Brain microvascular endothelial cell (primary cell): ENCODE results near the gene FUT6.

Experiments
- DNase-seq: peaks from one replicate; pipeline ENCODE4 v3.0.0-alpha.2; 2020
- H3K27ac ChIP-seq: fragments of 250-450 bp; sonication (Bioruptor Pico); 2 replicates; pipeline ENCODE4 v1.5.1; 2020; ENCODE audit warnings: mild to moderate bottlenecking, moderate library complexity
- H3K27me3 ChIP-seq: fragments of 250-450 bp; sonication (Bioruptor Pico); replicated peaks from 2 replicates; pipeline ENCODE4 v1.5.1; 2020; ENCODE audit warnings: mild to moderate bottlenecking
- H3K36me3 ChIP-seq: fragments of 250-450 bp; sonication (Bioruptor Pico); replicated peaks from 2 replicates; pipeline ENCODE4 v1.5.1; 2020; ENCODE audit warnings: mild to moderate bottlenecking
- H3K4me3 ChIP-seq: 2 replicates; pipeline ENCODE4 v1.5.1; 2011; ENCODE audit warnings: low read depth, mild to moderate bottlenecking, control low read depth, low read length, moderate library complexity
- CTCF ChIP-seq: IDR thresholded peaks from 2 replicates; pipeline ENCODE4 v1.5.1; 2011; ENCODE audit warnings: low read depth, mild to moderate bottlenecking, moderate library complexity, low read length, control low read depth, inconsistent platforms; ENCODE audit errors: missing control alignments
- in situ Hi-C: cut with HindIII; loops from 2 replicates; pipeline ENCODE4 v1.10.0; 2017; ENCODE audit warnings: low sequenced_read_pairs, low pct_ligation_motif_present

FUT6 gene

DNA sequence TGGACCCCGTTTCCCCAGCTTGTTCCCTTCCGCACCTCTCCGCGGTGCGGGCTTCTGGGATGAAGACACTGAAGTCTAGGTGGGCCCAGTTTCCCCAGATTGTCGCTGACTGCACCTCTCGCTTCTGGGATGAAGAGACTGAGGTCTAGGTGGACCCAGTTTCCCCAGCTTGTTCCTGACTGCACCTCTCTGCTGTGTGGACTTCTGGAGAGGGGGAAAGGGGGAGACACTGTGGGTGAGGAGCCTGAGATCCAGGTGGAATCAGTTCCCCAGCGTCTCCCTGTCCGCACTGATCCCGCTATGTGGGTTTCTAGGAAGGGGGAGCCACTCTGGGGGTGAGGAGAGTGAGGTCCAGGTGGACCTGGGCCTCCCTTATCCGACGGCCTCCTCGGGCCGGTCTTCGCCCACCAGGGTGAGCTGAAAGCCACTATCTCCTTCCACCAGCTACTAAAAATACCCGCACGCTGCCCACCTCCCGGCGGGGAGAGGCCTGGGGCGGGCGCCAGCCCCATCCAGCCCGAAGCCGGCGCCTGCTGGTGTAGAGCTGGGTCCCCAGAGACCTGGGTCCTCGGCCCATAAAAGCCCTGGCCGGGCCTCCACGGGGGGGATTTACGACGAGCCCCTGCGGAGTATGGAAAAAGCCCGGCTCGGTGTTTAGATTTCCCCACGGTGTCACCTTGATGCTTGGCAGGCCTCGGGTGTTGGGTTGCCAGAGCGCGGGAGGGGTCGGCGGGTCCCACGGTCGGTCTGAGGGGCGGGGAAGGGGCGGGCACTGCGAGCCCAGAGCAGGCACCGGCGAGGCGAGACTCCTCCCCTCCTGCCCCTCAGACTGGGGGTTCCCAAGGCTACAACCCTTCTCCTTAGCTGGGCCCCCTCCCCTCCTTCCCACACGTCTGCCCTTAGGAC is 10.6 kb downstream of the FUT6 start:
- Histone ChIP-seq H3K36me3 (no peaks in the 10 kb centered on the region), H3K27me3 (peaks cover 2% of the 10 kb centered on the region), H3K27ac (peak overlapping the region; percentile 28), H3K4me3 (peak overlapping the region; percentile 61)
- in situ Hi-C loops: no loop called here
- no peak for DNase-seq
- TF ChIP-seq CTCF: no peak

GRCh38 chr19:5827891-5828660 is 11.4 kb downstream of the FUT6 start:
- peak; percentile 91 for DNase-seq
- peaks cover 2% of the 10 kb centered on the region for H3K27me3 ChIP-seq
- peak overlapping the region; percentile 61 for H3K4me3 ChIP-seq
- TF ChIP-seq CTCF: no peak
- in situ Hi-C loops: no loop called here
- H3K36me3 ChIP-seq: no peaks in the 10 kb centered on the region
- peak overlapping the region; percentile 28 for H3K27ac ChIP-seq

DNA sequence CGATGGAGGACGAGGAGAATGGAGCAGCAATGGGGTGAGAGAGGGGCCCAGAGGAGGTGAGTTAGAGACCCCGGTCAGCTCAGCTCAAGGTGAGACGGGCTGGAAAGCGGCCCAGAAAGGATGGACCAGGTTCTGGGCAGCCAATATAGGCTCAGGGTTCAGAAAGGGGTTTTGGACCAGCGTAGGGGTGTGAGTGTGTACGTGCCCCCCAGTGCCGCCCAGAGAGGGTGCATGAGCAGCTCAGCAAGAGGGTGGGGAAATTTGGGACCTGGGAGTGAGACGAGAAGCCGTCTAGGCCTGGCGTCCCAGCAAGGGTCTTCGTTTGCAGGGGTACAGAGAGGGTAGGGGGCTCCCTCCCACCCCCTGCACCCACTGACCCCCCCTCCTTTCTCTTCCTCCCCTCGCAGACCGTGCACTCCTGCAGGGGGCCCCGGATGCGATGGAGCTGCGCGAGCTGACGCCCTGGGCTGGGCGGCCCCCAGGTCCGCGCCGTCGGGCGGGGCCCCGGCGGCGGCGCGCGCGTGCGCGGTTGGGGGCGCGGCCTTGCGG is 12.1 kb downstream of the FUT6 start:
- TF ChIP-seq CTCF: no peak
- Histone ChIP-seq H3K36me3 (no peaks in the 10 kb centered on the region), H3K27ac (no peak overlapping the region), H3K27me3 (peaks cover 2% of the 10 kb centered on the region), H3K4me3 (peak overlapping the region; percentile 37)
- in situ Hi-C loops: no loop called here
- DNase-seq: no peak

DNA sequence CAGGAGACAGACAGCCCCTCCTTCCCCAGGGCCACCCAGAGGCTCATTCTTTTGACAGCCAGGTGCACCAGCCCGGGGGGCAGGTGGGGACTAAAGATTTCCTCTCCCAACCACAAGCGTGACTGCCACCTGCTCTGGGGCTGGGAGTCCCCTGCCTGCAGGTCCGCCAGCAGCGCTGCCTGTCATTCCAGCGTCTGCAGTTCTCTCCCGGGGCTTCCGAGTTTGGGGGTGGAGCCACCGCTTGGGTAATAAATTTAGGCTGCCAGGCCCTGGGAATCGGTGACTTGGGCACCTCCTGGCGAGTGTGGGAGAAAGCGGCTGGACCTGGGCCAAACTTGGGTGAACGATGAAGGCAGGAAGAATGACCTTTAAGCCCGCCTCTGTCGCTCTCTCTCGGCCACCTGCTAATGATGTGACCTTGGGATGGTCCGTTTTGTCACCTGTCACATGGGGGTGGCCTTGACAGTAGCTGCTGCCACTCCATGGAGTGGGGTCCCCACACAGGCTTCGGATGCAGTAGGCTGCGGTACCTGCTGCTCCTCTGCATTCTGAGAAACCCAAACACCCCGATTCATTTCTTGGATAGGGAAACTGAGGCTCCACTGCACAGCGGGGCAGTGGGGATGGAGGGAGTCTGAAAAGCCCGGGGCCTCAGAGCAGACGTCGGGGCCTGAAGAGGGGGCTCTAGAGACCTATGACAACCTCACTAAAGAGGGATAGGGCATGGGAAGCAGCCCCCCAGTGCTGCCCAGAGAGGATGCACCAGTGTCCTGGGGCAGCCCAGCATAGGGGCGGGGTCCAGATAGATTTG is 12.8 kb downstream of the FUT6 start:
- no peaks in the 10 kb centered on the region for H3K36me3 ChIP-seq
- H3K27me3 ChIP-seq: peaks cover 2% of the 10 kb centered on the region
- TF ChIP-seq CTCF: no peak
- DNase-seq: no peak
- in situ Hi-C loops: no loop called here
- H3K27ac ChIP-seq: no peak overlapping the region
- H3K4me3 ChIP-seq: no peak overlapping the region

- H3K27me3 ChIP-seq: peaks cover 2% of the 10 kb centered on the region
- in situ Hi-C loops: no loop called here
- H3K4me3 ChIP-seq: no peak overlapping the region
- no peak for DNase-seq
- TF ChIP-seq CTCF: no peak
- H3K36me3 ChIP-seq: no peaks in the 10 kb centered on the region
- no peak overlapping the region for H3K27ac ChIP-seq
Measured at GRCh38 chr19:5825178-5825577, 14.3 kb downstream of the FUT6 start.
